CD1c-positive myeloid dendritic cell (primary cell): ENCODE measurements around the gene TNFRSF21.
"Not testable (repeated sequence)": the region's sequence is repeated elsewhere in the genome, so short reads cannot be mapped to it uniquely, and the experiment has no call there.

Experiments used
- DNase-seq: peaks from one replicate; pipeline ENCODE4 v3.0.0-alpha.2; 2016; ENCODE audit errors: extremely low spot score

Gene TNFRSF21

GRCh38 chr6:47309291-47310130 is at the start of gene TNFRSF21:
Gene TNFRSF21, minus strand, starts transcription at chr6:47309905. Its CDS starts 394 bp downstream, at chr6:47309511.
- DNase-seq = peak; percentile 96

GRCh38 chr6:47358440-47359225 is 48.9 kb upstream of the TNFRSF21 start:
- DNase-seq = no peak

- DNase-seq = peak; percentile 69
Measured at GRCh38 chr6:47357827-47358226, 48.1 kb upstream of the TNFRSF21 start.

- no peak for DNase-seq
Measured at GRCh38 chr6:47355496-47355895, 45.8 kb upstream of the TNFRSF21 start.

- peak; percentile 90 for DNase-seq
Measured at GRCh38 chr6:47353871-47354270, 44.2 kb upstream of the TNFRSF21 start.

GRCh38 chr6:47352966-47353365 is 43.3 kb upstream of the TNFRSF21 start:
- DNase-seq = no peak

GRCh38 chr6:47352194-47352920 is 42.7 kb upstream of the TNFRSF21 start:
- DNase-seq = peak; percentile 34

GRCh38 chr6:47351621-47352020 is 41.9 kb upstream of the TNFRSF21 start:
- no peak for DNase-seq

GRCh38 chr6:47349931-47350330 is 40.2 kb upstream of the TNFRSF21 start:
- no peak for DNase-seq

GRCh38 chr6:47348316-47348863 is 38.7 kb upstream of the TNFRSF21 start:
- peak; percentile 25 for DNase-seq

- no peak for DNase-seq
Measured at GRCh38 chr6:47345761-47346160, 36.1 kb upstream of the TNFRSF21 start.

- no peak for DNase-seq
Measured at GRCh38 chr6:47344022-47344421, 34.3 kb upstream of the TNFRSF21 start.

- peak; percentile 32 for DNase-seq
Measured at GRCh38 chr6:47343600-47343999, 33.9 kb upstream of the TNFRSF21 start.

GRCh38 chr6:47342824-47343223 is 33.1 kb upstream of the TNFRSF21 start:
- no peak for DNase-seq

GRCh38 chr6:47337519-47337918 is 27.8 kb upstream of the TNFRSF21 start:
- DNase-seq = no peak

GRCh38 chr6:47336334-47336733 is 26.6 kb upstream of the TNFRSF21 start:
- no peak for DNase-seq

GRCh38 chr6:47335466-47335865 is 25.8 kb upstream of the TNFRSF21 start:
- peak; percentile 74 for DNase-seq

- no peak for DNase-seq
Measured at GRCh38 chr6:47334334-47334733, 24.6 kb upstream of the TNFRSF21 start.

GRCh38 chr6:47328606-47329005 is 18.9 kb upstream of the TNFRSF21 start:
- not testable (repeated sequence) for DNase-seq

- DNase-seq = not testable (repeated sequence)
Measured at GRCh38 chr6:47328139-47328538, 18.4 kb upstream of the TNFRSF21 start.

- no peak for DNase-seq
Measured at GRCh38 chr6:47323887-47324286, 14.2 kb upstream of the TNFRSF21 start.

GRCh38 chr6:47323321-47323720 is 13.6 kb upstream of the TNFRSF21 start:
- DNase-seq = no peak
